ENCODE results near the gene RPRD1A.
A peak's percentile ranks its signal among the peaks of the same experiment; 100 is the strongest.
"Not testable (repeated sequence)": the region's sequence is repeated elsewhere in the genome, so short reads cannot be mapped to it uniquely, and the experiment has no call there.

RPRD1A gene

DNA sequence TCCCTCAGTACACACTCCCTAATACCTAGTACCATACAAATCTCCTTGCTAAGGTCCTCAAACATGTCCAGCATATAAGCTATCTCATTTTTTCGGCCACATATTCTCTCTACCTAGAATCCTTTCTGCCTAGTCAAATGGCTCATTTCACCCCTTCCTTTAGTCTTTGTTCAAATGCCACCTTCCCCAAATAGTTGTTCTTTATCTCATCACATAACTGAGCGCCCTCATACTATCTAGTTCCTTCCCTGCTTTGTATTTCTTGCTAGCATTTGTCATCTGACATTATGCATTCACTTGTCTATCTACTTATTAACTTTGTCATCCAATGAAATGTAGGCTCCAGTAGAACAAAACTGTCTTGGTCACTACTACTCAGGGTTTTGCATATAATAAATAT, 35.5 kb downstream of the RPRD1A start:
- no peak for DNase-seq

DNA sequence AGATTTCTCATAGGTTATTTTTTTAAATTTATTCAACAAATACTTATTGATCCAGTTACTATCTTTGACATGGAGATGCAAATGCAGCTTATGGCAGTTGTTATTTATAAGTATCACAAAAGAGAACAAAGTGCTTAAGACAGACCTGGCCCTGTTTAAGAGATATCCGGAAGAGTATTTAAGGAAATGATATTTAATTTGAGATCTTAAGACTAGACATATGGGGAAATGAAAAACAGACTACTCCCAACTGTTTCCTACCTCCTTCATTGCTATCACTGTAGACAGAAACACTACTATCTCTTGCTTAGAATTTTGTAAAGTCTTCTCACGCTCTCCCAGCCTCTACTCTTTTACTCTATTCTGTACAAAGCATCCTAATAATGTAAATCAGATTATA, 36.0 kb downstream of the RPRD1A start:
- DNase-seq, result no peak

DNA sequence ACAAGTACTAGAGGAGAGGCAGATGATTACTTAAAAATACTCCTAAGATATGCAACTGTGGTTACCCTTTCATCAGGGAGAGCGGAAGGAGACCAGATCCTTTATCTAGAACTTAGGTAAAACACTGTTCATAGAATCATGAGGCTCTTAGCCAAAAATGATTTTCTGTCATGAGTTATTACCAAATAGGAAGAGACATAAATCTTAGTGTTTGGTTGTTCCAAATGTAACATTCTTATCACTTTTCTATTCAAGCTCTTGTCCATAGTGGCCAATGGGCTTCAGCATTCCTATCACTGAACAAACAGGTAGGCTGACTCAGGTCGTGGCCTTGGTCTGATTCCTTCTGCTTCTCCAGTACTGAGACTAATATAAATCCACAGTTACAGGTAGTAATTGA, 38.5 kb downstream of the RPRD1A start:
- no peak for DNase-seq

DNA sequence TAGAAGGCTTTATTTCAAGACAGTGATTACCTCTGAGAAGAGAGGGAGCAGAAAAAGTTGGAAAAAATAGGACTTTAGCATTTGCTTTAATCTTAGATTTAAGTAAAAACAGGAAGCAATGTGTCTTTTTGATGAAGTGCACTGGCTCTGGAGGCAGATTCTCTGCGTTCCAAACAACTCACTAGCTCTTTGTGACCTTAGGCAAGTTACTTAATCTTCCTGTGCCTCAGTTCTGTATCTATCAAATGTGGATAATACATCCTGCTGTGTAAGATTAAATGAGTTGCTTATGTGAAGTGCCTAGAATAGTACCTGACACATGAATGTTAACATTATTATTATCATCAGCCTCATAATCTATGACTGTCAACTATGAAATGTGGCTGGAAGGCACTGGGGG, 42.3 kb downstream of the RPRD1A start:
- no peak for DNase-seq

DNA sequence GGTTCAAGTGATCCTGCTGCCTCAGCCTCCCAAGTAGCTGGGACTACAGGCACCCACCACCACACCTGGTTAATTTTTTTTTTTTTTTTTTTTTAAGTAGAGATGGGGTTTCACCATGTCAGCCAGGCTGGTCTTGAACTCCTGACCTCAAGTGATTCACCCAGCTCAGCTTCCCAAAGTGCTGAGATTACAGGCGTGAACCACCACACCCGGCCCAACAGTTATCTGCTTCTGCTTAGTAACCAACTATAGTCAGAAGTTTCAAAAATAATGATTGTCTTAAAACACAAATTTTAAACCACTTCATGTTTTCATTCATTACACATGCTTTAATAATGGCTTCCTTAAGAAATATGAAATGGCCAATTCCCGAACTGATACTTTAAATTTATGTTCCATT, 43.1 kb downstream of the RPRD1A start:
- DNase-seq, result not testable (repeated sequence)

DNA sequence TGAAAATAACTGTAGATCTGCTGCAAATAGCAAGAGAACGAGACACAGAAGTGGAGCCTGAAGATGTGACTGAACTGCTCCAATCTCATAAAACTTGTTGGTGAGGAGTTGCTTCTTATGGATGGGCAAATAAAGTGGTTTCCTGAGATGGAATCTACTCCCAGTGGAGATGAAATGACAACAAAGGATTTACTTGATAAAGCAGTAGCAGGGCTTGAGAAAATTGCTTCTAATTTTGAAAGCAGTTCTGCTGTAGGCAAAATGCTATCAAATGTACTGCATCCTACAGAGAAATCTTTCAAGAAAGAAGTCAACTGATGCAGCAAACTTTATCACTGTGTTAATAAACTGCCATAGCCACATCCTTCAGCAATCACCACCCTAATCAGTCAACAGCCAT, 44.0 kb downstream of the RPRD1A start:
- DNase-seq, result no peak

DNA sequence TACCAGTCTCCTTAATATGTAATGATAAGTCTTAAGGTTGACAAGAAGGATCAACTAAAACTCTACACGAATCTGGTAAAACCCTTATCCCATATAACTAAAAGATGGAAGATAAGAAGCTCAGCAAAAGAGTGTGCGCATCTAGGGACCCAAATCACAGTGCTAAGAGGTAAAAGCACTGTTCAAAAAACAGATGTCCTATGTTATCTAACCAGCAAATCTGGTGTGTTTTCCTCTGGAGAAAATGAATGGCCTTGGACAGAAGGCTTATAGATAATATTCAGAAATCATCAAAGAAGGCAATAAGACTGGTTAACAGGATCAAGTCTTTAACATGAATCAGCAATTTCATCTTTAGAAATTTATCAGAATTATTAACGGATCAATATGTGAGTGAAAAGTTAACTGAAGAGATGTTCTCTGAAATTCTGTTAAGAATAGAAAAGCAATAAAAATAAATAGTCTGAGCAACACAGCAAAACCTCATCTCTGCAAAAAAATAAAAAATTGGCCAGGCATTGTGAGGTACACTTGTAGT, 47.1 kb downstream of the RPRD1A start:
- no peak for DNase-seq

DNA sequence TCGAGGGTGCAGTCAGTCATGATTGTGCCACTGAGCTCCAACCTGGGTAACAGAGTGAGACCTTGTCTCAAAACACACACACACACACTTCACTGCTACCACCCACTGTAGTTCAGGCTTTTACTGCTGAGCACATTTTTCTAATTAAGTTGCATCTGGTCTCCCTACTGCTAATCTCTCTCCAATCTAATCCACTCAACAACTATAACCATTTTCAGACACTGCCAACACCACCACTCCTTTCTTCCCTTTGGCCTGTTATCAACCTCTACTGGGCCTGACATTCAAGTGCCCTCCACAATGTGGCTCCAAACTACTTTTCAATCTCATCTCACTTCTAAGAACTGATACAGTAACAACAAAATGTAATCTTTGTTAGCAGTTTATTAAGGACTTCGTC, 50.1 kb downstream of the RPRD1A start:
- no peak for DNase-seq

DNA sequence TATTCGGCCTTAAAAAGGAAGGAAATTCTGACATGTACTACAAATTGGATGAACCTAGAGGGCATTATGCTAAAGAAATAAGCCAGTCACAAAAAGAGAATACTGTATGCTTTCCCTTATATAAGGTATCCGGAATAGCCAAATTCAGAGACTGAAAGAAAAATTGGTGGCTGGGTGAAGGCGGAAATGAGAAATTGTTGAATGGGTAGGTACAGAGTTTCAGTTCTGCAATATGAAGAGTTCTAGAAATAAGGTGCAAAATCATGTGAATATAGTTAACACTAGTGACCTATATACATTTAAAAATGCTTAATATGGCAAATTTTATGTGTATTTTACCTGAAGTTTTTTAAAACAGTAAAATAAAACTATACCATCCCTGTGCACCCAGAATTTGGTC, 51.7 kb downstream of the RPRD1A start:
- DNase-seq, result no peak

DNA sequence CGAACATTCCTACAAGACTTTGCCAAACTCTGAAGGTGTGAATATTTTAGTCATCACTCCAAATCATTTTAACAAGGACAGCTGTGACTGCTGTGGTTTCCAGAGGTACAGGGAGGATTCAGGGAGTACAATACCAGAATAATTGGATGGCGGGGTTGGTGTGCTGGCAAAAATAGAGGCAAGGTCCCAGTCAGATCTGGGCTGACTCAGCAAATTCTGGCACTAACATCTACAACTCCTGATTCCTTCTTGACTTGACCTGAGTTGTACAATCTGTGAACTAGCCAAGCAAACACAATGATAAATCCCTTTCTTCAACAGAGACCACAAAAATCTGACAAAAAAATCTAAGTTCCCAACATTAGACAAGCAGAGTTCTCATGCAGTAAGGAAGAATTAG, 54.5 kb downstream of the RPRD1A start:
- DNase-seq, result no peak

DNA sequence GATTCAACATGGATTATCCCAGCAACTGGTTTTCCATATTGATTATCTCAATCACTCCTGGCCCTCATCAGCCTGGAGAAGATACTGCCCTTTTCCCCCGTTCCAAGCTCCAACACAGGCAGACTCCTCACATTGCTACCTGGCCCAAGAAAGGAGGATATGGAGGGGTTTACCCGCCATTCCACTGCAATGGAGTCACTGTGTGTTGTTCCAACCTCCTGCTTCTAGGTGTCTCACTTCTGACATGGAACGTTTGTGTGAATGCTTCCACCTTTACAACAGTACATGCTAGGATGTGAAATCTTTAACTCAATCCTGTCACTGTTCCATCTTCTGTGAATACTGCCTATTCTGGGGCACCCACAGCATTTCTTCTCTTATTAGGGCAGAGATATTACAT, 58.1 kb downstream of the RPRD1A start:
- DNase-seq, result no peak

DNA sequence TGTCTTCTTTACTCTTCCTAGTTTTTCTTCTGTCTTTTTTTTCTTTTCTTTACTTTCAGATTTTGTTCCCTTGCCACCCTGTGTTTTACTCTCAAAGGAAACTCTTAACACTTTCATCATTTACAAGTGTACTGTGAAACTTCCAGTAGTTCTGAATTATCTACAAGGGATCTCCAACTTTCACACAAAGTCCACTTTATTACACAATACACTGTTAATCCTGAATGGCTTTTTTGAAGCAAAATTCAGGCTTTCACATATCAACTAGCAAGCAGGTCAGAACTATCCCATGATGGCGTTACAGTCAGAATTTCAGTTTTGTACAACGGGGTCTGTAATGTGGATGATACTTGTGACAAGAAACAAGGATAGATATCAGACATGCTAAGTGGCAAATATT, 60.4 kb downstream of the RPRD1A start:
- no peak for DNase-seq

DNA sequence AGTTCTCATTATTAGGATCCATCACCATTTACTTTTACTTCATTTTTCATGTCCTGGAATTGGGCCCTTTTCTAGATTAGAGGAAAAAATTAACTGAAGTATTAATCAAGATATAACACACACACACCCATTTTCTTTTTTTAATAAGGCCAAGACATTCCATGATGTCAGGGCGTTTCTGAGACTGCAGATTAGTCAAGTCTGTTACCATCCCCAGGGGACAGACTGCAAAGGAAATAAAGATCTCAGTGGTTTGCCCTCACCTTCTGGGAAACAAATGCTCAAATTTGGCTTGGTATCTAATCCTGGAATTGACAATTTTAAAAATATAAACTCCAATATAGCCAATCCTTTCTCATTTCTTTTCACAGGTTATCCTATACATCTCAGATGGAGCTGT, 67.4 kb downstream of the RPRD1A start:
- no peak for DNase-seq

DNA sequence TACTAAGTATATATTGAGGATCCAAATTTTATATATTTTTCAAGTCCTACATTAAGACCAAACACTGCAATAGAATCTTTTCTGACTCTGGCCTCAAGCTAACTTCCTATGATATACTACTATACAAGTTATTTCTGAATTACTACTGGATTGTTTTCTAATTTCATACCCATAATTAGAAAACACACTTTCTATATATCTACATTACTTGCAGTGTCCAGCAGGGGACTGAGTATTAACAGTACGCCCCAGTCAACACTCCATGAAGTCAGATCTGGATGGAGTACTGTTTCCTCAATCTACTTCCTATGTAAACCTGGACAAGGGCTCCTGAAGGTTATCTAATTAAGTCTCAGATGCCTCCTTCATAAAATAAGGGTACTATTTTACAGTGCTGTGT, 68.4 kb downstream of the RPRD1A start:
- DNase-seq, result no peak

DNA sequence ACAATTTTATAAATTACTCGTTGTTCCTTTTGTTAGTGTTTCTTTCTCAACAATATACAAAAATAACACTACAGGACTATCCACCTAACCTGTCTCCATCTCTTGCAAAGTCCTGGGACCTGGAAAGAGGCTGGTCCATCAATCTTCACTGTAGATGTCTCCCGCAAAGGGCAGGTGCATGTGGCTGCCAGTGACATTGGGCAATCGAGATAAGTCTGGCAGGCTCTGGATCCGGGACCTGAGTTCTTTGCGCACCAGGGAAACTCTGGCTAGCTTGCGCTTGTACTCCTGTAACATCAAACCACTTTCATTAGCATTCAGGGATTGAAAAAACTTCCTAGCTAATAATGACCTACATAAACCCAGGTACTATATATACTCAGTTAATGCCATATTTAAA, 74.3 kb downstream of the RPRD1A start:
- DNase-seq, result no peak

DNA sequence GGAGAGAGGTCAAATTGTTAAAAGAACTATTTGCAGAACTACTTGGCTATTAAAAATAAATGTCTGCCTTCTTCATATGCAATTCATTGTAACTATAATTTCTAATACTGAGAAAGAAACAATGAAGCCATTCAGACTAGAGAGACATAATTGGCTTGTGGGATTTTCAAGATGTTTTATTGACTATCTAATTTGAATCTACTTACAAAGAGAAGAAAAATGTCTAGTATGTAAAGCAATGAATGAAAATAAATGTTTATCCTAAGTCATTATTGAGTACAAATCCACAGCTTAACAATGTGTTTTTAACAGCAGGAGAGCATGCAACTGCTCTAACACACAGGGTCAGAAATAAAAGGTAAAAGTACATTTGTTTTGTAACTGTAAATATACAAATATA, 75.7 kb downstream of the RPRD1A start:
- no peak for DNase-seq

DNA sequence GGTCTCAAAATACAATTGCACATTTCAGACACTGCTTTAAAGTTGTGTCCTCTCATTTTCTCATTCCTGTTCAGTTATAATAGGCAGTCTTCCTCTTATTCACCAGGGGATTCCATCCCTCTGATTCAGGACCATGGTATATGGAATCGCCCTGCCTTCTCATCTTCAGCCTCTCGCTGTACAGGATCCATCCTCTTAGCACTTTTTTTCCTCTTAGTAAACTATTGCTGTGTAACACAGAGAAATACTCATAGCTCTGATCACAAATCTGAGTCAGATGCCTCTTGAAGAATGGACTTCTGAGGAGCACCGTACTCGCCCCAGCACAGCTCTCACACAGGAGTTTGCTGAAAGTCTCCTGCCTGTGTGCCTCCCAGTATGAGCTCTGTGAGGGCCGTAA, 83.5 kb downstream of the RPRD1A start:
- no peak for DNase-seq

DNA sequence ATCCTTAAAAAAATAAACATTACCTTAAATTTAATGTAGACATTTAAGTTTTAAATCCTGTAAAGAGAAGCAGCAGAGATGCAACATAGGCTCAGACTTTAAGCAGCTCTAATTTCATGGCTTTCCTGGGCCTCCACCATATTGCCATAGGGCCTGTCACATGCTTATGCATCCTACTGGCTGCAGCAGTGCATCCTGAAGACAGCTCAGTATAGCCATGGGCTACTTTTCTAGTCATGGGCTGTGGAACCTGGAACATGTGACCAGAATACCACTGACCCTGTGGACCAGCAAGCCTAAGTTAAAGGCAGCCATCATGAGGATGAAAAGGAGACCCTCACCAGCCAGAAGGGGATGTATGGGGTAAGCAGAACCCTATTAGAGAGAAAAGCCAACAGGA, 84.2 kb downstream of the RPRD1A start:
- no peak for DNase-seq

DNA sequence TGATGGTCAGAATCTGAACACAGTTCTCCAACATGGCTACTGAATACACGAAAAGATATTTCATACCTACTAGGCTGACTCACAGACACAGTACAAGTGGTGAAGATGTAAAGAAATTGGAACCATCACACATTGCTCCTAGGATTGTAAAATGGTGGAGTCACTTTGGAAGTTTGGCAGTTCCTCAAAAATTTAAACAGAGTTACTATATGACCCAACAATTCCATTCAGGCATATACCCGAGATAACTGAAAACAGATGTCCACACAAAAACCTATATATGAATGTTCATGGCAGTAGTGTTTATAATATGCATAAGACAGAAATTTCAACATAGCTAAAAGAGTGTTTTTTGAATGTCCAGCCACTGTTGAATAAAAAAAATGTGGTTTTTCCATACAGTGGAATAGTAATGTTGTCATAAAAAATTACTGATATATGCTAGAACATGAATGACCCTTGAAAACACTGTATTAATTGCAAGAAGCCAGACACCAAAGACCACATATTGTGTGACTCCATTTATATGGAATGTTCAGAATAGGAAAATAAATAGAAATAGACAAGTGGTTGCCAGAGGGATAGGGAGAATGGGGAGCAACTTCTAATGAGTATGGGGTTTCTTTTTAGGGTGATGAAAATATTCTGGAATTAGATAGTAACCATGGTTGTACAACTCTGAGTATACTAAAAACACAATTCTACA, 84.8 kb downstream of the RPRD1A start:
- DNase-seq, result no peak

DNA sequence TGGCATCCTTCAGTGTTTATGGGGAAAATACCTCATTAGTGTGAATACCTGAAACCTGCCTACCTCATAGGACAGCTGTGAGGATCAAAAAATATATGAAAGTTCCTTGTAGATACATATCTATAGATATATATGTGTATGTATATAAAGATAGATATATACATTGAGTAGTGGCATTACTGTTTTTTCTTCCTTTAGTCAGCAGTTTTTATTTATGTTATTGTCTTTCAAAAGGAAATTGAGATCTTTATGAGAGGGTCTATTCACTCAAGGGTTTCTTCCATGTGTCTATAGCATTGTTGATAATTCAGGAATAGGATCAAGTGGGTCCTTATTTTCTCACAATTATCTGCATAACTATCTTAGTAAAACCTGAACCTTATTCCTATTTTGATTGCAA, 88.2 kb downstream of the RPRD1A start:
- no peak for DNase-seq

DNA sequence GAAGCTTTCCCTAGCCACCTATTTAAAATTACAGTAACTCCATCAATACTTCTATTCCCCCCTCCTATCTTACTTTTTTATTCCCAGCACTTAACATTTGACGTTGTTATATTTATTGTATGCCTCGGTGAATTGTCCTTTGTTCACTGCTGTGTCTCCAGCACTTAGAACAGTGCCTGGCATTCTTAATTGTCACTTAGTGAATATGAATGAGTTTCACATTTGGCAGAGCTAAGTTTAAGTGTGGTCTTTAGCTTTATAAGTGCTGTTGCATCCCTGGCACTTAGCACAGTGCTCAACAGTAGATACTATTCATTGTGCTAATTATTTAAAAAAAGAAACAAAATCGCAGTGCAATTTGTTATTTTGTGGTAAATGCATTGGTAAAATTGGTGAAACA, 93.2 kb downstream of the RPRD1A start:
- no peak for DNase-seq

DNA sequence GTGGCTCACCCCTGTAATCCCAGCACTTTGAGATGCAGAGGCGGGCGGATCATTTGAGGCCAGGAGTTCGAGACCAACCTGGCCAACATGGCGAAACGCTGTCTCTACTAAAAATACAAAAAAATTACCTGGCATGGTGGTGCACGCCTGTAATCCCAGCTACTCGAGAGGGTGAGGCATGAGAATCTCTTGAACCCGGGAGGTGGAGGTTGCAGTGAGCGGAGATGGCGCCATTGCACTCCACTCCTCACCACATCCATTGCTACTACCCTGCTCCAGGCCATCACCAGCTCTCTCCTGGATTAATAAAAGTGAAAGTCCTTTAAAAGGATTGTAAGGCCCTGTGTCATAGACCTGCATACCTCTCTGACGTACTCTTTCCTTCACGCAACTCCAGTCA, 93.7 kb downstream of the RPRD1A start:
- no peak for DNase-seq

DNA sequence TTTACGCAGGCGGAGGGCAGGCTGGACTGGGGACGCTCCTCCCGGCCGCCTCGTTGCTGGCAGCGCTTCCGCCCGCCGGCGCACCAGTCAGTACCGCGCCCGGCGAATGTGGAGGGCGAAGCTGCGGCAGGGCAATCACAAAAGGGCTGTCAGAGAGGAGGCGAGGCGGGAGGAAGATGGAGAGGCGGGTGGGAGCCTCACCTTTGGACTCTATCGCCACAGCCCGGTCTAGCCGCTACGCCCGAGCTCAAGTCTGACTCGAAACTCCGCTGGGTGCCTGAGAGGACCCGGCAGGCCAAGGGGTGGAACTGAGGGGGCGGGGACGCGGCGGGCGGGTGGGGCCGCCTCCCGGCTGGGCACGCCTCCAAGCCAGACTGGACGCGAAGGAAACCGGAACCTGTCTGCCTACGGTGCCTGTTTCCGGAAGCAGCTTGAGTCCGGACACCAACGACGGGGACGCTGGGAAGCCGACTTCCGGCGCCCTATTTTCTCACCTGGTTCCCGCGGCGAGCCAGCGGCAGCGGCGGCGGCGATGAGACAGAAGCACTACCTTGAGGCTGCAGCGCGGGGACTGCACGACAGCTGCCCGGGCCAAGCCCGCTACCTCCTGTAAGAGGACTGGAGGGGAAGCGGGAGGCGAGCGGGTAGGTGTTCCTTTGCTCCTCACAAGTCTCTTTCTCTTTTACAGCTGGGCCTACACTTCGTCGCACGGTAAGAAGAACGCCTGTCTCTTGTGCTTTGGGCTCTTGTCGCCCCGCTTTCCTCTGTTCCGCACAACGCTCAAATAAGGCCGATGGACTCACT, 95.0 kb downstream of the RPRD1A start, which contains the start of gene RMP24:
Gene RMP24 (plus strand): TSS at position 483 of the 804 bp plus-strand sequence.
- peak; percentile 68 to 97 (median 92) for DNase-seq

Measured in amygdala (tissue), 56 donors.